NCI-H2081 (cell line): Measurements from ENCODE around the gene DSCAML1.

Experiments used
- DNase-seq, 2 experiments: peaks; one replicate each; lab custom pipeline; 2025; lab: John Stamatoyannopoulos, UW

Gene DSCAML1

DNA sequence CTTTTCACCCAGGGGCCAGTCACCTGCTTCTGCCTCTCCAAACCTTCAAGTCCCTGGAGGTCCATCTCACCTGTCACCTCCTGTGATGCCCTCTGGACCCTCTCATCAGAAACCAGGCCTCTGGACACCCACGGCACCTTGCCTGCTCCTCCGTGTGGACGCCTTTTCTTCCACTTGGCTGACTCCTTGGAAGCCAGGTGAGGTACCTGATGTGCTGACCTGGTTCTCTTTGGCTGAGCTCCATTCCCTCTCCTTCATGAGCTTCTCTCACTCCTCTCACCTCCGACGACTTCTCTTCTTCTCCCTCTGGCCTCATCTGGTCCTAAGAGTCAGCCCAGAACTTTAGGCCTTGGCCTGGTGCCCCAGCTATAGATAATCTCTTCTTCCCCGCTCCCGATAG lies 370.1 kb downstream of the DSCAML1 start:
- no peak for DNase-seq

DNA sequence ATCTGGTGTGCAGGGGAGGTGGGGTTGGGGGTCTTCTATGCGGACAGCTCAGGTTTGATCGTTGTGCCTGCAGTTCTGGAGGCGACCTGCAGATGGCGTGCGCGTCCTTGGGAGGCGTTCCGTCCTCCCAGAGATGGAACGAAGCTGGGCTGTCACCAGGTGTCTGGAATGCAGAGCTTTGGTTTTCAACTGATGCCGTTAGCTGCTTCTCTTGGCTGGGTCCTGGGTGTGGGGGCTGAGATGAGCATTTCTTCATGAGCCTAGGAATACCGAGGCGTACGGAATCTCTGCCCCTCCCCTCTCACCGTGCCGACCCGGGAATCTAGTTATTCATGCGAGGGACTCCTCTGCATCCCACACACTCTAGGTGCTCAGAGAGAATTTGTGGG lies 370.7 kb downstream of the DSCAML1 start:
- peak; percentile 52 to 64 for DNase-seq

DNA sequence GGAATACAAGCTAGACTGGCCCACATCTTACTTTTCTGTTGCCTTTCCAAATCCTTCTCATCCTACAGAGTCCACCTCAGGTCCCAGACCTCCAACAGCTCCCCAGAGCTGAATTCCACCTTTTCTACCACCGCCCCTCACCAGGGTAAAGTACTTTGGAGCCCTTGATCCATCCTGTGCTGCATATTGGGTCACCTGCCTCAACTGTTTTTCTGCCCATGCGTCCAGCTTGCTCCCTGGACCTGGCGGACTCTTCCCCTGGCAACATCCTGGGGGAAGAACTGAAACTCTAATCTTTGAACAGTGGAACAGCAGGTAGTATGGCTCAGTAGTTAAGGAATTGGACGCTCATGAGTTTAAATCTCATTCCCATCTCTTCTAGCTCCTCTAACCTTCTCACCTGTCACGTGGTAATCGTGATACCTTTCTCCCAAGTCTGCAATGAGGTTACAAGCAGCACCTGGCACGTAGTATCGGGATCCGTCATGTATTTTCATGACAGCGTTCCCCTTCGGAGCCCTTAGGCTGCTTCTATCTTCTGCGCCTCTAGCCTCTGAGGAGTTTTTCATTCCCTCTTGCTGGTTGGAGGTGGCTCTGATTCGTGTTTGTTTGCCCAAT lies 371.2 kb downstream of the DSCAML1 start:
- DNase-seq = no peak

DNA sequence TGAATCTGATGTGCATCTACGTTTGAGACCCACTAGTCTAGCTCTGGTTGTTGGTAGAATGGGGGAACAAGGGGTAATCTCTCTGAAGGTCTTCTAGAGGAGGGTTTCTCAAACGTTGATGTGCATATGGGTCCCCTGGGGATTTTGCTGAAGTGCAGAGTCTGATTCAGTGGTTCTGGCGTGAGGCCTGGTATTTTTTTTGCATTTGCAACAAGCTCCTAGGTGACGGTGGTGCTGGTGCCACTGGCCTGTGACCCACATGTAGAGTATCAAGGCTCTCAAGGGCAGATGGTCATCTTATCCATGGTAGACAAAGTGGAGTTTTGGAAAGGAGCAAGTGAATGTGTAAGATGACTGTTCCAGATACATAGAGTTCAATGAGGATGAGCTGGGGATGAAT lies 372.2 kb downstream of the DSCAML1 start:
- no peak for DNase-seq

DNA sequence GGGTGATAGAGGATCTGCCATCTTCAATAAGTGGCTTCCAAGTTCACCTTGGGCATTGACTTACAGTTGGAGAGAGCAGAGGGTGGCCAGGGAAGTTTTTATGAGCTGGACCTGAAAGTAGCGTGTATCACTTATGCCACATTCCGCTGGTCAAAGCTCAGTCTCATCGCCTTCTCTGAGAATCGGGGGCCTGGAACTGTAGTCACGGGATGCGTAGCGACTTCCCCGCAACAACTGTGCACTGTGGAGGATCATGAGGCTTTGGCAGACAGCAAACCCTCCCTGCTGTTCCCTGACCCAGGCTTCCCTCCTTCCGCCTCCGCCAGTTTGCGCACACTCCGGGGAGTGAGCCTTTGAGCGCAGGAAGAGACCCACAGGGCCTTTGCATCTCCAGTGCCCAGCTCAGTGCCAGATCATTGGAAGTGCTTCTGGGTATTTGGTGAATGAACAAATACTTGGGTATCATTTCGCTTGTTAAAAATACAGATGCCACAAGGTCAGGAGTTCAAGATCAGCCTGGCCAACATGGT lies 373.9 kb downstream of the DSCAML1 start:
- DNase-seq = no peak

DNA sequence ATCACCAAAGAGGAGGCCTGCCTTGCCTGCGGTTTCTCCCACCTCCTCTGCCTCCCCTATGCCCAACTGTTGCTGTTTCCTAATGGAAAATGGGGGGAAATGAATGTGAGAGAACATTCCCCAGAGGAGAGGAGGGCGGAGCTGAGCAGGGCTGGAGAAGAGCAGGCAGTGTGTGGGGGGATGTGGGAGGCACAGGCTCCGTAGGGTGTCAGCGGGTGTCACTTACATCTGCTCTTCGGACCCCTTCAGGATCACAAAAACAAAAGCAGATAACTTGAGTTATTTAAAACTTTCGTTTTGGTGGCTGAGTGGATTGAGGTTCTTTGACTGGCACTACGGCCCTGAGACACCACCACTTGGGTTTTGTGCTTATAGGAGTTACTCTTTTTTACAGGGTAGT lies 375.5 kb downstream of the DSCAML1 start:
- no peak for DNase-seq

DNA sequence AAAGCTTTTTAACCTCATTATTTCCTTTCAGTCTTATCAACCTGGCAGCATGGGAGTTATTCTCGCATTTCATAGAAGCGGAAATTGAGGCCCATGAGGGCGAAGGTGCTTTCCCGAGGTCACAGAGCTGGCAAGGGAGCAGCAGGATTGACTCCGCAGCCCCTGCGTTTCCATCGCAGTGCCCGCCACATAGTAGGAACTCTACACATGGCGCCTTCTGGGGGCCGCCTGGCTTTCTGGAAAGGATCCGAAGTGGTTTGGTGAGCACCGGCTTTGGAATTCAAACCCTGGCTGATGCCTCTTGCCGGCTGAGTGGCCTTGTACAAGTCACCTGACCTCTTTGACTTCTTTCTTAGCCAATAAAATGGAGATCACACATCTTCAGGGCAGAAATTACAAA lies 376.0 kb downstream of the DSCAML1 start:
- DNase-seq = no peak

DNA sequence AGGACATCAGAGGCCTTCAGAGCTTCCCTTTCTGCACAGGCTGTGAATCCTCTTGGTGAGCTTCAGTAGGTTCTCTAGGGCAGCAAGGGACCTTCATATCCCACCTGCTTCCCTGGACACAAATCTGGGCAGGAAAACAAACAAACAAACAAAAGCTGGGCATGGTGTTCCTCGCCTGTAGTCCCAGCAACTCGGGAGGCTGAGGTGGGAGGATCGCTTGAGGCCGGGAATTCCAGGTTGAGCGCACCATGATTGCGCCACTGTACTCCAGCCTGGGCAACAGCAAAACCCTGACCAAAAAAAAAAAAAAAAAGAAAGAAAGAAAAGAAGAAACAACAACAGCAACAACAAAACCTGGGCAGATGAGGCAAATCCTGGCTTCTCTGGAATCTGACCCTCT lies 376.4 kb downstream of the DSCAML1 start:
- DNase-seq = no peak

DNA sequence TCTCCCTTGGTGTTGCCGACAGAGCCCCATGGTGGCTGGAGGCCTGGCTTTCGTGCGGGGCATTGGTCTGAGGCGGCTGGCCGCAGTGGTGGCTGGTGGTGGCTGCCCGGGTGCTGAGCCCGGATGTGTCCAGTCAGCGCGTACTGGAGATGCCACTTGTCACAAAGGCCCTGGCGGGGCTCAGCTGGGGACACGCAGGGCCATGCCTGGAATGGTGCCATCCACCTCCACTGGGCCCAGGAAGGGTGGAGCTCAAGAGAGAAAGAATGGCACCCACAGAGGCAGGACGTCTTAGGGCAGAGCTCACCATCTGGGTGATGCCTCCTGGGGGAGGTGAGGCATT lies 376.9 kb downstream of the DSCAML1 start:
- DNase-seq = no peak

DNA sequence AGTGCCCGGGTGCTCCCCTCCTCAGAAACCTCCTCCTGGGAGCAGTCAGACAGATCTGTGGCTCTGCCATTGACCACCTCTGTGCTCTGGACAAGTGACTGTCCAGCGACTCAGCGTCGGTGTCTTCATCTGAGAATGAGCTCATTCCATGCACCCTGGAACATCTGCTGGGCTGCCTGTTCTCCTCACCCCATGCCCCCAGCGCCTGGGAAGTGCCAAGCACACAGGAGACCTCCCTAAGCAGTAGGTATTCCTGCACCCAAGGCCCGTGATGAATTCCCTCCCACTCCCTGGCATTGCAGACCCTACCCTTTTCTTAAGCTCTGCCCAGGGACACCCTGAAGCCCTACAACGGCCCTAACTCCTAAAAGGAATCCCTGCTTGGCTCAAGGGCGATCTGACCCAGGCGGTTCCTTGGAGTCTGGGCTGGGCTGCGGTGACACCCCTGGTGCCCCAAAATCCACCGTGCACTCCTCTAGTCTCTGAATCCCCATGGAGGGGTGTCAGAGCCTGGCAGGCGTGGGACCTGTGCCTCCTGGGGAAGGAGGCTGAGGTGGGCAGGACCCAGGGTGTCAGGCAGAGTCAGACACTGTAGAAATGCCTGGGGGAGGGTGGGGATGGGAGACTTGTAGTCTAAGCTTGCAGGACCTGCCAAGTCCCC lies 377.4 kb downstream of the DSCAML1 start:
- no peak for DNase-seq

DNA sequence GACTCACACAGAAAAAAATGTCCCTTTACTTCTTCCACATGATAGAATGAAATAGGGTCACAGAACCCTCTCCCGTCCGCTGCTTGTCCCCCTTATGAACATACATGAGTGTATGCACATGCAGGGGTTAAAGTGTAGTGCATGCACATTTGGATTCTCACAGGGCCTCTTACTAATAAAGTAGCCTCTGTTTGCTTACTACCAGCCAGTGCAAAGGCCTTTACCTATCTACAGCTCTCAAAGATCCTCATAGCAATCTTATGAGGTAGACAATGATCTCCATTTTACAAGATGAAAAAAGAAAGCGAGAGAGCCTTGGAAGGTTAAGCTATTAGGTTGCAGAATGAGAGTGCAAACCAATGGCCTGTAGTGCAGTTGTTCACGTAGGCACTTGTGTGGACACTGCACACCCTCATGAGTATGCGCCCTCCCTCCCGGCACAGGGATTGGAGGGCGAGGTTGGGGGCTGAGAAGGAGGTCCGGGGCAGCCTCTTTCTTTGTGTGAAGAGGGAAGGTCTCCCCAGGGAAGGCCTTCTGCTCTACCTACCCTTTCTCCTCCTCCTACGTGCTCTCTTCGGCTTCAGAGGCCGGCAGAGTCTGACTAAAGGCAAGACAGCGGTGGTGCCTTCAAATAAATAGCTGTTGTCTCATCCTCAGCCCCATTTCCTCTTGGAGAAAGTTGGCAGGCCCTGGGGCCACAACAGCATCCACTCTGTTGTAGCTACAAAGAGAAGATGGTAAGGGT lies 378.1 kb downstream of the DSCAML1 start:
- DNase-seq = no peak

DNA sequence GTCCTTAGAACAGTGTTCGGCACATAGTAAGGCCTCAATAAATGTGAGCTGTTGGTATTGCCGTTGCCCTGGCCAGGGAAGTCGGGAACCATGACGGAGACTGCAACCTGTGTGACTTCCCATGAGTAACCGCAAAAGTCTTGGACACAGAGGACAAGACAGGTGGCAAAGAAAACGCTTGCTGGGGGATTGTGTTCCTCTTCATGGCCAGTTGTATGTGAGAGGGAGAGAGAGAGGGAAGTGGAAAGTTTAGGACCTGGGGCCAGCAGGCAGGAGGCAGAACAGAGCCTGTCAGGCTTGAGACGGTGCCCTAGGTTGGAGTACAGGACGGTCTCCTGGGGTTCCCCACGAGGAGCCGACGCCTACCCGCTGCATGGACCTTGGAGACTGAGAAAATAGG lies 379.2 kb downstream of the DSCAML1 start:
- DNase-seq = no peak

DNA sequence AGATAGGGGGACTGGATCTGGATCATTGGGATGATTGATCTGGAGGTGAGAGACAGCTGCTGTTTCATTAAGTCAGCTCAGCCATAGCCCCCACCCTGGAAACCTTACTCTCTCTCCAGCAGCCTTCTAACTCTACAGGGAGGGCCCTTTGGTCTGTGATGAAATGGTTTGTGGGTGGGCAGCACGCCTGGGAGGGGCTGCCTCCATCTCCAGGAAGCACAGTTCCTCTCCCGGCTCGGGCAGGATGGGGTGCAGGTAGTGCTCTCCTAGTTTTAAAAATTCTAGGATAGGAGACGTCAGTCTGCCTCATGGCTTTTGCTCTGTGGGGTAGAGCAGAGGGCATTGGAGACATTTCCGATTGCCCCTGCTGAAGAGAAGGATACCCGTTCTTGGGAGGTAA lies 379.7 kb downstream of the DSCAML1 start:
- no peak for DNase-seq

DNA sequence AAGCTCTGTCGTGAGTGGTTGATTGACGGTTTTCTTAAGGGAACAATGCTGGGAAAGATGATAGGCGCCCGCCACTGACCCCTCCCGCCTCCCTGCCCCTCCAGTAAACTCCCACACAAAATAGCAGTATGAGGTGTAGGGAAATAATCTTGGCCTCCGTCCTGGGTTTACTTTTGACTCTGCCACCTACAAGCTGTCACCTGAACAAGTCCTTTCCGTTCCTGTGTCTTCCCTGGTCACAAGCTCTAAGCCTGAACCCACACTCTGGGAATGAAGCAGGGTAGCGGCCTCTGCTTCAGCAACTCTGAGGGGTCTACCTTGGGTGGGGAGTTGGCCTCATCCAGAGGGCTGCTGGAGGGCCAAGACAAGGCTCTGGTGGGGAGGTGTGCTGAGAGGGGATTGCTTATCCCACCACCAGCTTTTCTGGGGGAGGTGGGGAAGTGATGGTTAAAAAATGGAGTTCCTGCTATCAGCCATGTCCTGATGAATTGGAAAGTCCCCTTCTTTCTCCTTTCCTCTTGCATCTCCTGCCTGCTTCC lies 381.6 kb downstream of the DSCAML1 start:
- DNase-seq = no peak

DNA sequence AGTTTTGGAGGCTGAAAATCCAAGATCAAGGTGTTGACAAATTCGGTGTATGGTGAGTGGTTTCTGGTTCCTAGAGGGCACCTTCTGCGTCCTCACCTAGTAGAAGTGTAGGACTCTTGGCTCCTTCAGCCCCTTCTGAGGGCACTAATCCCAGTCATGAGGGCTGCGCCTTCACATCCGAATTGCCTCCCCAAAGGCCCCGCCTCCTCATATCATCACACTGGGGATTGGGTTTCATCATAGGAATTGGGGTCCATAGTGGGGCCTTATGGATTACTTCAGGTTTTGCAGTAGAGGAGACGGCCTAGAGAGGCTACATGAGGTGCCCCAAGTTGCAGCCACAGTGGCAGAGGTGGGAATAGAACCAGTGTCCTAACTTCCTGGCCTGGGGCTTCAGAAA lies 382.3 kb downstream of the DSCAML1 start:
- DNase-seq = no peak

DNA sequence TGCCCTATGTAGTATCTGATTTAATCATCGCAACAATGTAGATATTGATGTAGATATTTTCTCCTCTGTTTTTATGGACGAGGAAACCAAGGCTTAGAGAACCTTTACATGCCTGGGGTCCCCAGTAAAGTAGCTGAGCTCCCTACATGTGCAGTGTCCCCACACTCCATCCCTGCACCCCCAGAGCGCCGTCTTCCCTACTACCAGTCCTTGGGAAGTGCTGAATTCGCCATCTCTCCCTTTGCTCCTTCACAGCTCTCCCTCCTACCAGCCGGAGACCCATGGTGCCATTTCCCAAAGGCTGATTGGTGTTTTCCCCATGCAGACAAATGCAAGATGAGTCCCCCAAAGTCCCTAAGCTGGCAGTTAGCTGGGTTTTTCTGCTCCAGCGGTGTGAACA lies 383.4 kb downstream of the DSCAML1 start:
- no peak for DNase-seq

DNA sequence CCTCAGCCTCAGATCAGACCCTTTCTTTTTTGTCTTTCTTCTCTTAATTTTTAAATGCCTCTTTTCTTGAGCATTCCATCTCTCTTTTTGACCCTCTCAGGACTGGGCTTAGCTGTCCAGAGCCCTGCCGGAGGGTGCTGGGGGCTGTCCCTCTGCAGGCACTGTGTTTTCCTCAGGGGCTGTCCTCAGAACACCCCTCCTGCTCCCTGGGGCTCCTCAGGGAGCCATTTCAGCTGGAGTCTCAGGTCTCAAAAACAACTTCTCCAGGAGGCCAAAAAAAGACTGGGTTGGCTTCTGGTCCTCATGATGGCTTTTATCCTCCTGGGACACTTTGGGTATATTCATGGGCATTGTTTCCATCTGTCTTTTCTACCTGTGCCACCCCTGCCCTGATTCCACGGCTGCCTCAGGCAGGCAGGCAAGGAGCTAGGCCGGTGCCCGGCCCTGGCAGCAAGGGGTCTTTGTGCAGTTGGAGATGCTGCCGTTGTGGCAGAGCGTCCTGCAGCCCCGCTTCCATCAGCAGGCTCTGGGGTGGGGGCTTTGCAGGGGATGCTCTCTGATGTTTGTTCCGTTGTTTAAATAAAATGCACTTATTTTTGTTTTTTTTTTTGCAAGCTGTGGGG lies 384.3 kb downstream of the DSCAML1 start:
- no peak for DNase-seq

DNA sequence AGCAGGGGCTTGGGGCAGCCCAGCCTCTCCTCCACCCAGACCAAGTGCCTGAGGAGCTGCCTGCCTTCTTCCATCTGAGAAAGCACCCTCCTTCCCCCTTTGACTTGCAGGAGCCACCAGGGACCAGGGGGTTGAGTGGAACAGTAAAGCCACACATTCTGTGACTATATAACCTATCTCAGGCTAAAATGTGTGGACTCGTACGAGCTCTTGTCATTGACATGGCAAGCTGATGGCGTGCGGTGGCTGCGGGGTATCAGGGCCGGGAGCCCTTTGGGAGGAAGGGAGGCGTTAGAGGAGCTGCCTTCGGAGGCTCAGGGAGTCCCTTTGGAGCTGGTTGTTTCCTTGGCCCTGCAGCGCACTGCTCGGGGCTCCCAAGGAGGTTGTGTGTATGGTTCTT lies 384.8 kb downstream of the DSCAML1 start:
- DNase-seq = no peak

DNA sequence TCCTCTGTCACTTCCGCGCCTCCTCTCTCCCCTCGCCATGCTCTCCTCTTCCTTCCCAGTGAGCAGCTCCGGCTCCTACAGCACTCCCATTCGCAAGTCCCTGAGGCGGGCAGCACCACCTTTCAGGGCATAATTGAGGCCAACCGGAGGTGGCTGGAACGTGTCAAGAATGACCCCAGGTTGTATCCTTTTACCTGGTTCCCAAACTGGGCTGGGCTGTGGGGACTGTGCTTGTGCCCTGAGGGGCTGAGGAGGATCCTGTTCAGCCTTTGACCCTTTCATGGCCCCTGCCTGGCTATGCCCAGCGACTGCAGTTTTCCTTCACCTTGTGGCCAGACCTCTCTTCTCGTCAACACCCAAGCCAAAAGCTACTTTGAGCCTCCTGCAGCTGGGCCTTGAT lies 385.3 kb downstream of the DSCAML1 start:
- DNase-seq = no peak

DNA sequence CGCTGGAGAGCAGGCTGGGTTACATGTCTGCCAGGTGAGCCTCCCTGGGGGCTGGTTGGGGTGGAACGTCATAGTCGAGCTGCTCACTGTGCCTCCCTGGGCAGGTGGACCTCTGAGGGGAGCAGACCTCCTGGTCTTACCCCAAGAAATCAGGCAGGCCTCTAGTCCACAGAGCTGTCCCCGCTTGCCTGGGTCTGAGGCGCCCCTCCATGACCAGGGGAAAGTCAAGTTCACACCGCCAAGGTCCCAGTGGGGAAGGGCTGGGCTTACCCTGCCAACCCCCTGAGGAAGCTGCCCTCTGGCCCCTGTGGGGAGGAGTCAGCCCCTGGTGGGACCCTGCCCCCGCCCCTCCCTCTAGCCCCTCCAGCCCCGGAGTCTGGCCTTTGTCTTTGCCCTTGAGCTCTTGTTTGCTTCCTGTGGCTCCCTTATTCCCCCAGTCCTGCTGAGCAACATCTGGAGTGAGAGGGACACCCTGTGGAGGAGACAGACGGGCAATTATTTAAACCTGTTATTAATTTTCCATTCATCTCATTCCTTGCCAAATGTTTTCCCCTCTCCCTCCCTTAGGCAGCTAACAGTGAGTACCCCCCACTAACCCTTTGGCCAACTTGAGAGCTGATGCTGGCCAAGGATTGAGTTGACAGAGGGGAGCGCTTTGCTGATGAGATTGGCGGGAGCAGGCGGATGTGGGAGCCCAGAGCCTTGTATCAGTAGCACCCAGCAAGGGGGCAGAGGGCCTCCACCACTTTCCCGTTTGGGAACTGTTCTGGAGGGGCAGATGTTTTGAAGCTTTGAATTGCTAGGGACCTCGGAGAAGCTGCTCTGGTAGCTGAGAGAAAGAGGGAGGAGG lies 385.9 kb downstream of the DSCAML1 start:
- peak; percentile 83 to 93 for DNase-seq

DNA sequence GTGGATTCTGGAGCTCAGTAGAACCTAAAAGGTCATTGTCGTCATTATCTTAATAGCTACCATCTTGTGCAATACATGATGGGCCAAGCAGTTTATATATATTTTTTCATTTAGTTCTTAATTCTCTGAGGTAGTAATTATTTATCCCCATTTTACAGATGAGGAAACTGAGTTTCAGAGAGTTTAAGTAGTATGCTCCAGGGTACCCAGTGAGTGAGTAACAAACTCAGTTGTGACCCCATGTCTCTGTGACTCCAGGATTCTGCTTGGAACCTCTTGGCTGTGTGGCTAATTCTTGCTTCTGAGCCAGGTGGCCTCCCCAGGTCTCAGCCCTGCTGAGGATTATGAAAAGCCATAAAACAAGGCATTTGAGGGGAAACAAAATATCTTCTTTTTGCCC lies 386.8 kb downstream of the DSCAML1 start:
- no peak for DNase-seq

DNA sequence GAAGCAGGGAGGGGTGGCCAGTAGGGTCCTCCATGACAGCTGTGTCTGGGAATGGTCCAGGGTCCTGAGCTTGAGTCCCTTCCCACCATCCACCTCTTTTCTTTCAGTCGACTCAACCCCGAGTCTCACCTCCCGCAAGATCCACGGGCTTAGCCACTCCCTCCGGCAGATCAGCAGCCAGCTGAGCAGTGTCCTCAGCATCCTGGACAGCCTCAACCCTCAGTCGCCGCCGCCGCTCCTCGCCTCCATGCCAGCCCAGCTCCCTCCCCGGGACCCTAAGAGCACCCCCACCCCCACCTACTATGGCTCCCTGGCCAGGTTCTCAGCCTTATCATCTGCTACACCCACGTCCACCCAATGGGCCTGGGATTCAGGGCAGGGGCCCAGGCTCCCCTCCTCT lies 387.5 kb downstream of the DSCAML1 start:
- no peak for DNase-seq
